ENCODE results near the gene MAN1A1. TPM values are rescaled to one million over a fixed set of nuclear protein-coding genes. Genes with fewer than 3 reads are reported as not detected.

The MAN1A1 gene
- total RNA-seq, 2 experiments from 2014 or later: 34.8 to 38.4 TPM

- no peaks in the 10 kb centered on the region for H3K9me3 Mint-ChIP-seq (ENCODE audit: low read depth)
- no peak for ATAC-seq
- H3K27me3 Mint-ChIP-seq: no peaks in the 10 kb centered on the region
- CTCF ChIA-PET: interaction anchor here (2.1 kb wide), 1 partner anchor 7 kb away, joined by 7 read pairs; no protein-coding TSS in a partner anchor
- H3K27ac Mint-ChIP-seq: no peak overlapping the region
- peaks cover 23% of the 10 kb centered on the region for H3K36me3 Mint-ChIP-seq
- DNase-seq: no peak
- peaks cover 31% of the 10 kb centered on the region for H3K4me1 Mint-ChIP-seq
- H3K4me3 Mint-ChIP-seq: no peak overlapping the region
These were observed 139.0 kb downstream of the MAN1A1 start for GRCh38 chr6:119210596-119210995.

GRCh38 chr6:119209452-119210205, 139.9 kb downstream of the MAN1A1 start:
- ATAC-seq: no peak
- H3K27ac Mint-ChIP-seq: no peak overlapping the region
- CTCF ChIA-PET: interaction anchor here (0.9 to 2.1 kb wide), 4 partner anchors 8 to 80 kb away, joined by 3 to 7 read pairs (median 4); no protein-coding TSS in a partner anchor

DNA sequence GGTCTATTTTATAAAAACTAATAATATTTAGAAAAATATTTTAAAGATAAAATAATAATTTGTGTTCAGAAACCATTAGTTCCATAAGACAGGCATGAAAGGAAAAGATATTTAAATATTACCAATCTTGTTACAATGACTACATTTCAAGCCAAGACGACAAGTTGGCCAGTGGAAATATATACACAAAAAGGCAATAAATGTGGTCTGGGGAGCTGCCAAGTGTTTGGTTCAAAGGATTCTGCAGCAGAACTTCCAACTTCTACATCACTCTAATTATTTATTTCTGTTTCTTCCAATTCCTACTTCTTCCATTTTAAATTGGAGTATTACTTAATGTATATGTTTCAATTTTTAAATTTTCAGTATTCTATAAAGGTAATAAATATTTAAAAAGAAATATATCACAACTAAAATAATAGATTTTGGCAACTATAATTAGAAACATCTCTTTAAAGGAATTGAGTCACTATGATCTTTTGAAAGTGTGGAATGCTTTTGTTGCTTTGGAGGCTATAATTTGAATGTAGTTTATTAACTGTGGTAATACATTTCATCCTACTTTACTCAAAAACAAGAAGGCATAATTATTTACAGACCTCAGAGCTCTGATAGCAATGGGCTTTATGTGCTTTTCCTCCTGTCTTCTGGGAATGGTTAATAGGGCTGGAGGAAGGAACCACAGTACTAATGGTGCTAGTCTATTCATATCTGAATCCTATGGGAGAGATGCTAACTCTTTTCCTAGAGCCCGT, 141.4 kb downstream of the MAN1A1 start:
- peaks cover 34% of the 10 kb centered on the region for H3K36me3 Mint-ChIP-seq
- H3K27me3 Mint-ChIP-seq: no peaks in the 10 kb centered on the region
- no peak overlapping the region for H3K4me3 Mint-ChIP-seq
- CTCF ChIA-PET: no interaction called here
- ATAC-seq (no peak), DNase-seq (no peak)
- no peaks in the 10 kb centered on the region for H3K9me3 Mint-ChIP-seq (ENCODE audit: low read depth)
- no peak overlapping the region for H3K27ac Mint-ChIP-seq
- peaks cover 31% of the 10 kb centered on the region for H3K4me1 Mint-ChIP-seq

More at GRCh38 chr6:119209452-119210205, 139.9 kb downstream of the MAN1A1 start:
- peaks cover 31% of the 10 kb centered on the region for H3K4me1 Mint-ChIP-seq
- H3K36me3 Mint-ChIP-seq: peaks cover 24% of the 10 kb centered on the region
- H3K9me3 Mint-ChIP-seq (ENCODE audit: low read depth): no peaks in the 10 kb centered on the region
- H3K4me3 Mint-ChIP-seq: no peak overlapping the region
- no peaks in the 10 kb centered on the region for H3K27me3 Mint-ChIP-seq
- no peak for DNase-seq

DNA sequence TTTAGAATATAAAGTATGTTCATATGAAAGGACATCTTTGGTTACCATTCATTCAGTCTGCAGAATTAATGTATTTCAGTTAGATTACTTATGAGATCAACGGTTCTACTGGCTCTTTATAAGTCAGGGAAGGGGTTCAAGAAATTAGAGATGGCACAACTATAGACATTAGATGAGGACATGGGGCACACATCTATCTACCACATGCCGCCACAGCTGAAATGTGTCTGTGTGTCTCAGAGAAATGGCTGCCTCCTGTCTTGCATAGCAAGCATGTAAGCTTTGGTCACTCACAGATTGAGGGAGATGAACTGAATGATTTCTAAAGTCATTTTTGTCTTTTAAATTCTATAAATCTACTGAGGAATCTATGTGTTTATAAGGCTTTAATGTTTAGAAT, 142.2 kb downstream of the MAN1A1 start:
- DNase-seq: no peak
- peaks cover 31% of the 10 kb centered on the region for H3K4me1 Mint-ChIP-seq
- peaks cover 34% of the 10 kb centered on the region for H3K36me3 Mint-ChIP-seq
- CTCF ChIA-PET: interaction anchor here (0.6 kb wide), 1 partner anchor 78 kb away, joined by 3 read pairs; no protein-coding TSS in a partner anchor
- no peak overlapping the region for H3K4me3 Mint-ChIP-seq
- H3K27ac Mint-ChIP-seq: no peak overlapping the region
- H3K27me3 Mint-ChIP-seq: no peaks in the 10 kb centered on the region
- ATAC-seq: no peak
- no peaks in the 10 kb centered on the region for H3K9me3 Mint-ChIP-seq (ENCODE audit: low read depth)

GRCh38 chr6:119205911-119206618, 143.5 kb downstream of the MAN1A1 start:
- ATAC-seq (peak; percentile 36), DNase-seq (no peak)
- no peaks in the 10 kb centered on the region for H3K27me3 Mint-ChIP-seq
- H3K36me3 Mint-ChIP-seq: peaks cover 33% of the 10 kb centered on the region
- peaks cover 31% of the 10 kb centered on the region for H3K4me1 Mint-ChIP-seq
- CTCF ChIA-PET: interaction anchor here (1.4 kb wide), 1 partner anchor 145 kb away, joined by 3 read pairs; no protein-coding TSS in a partner anchor
- no peaks in the 10 kb centered on the region for H3K9me3 Mint-ChIP-seq (ENCODE audit: low read depth)
- H3K27ac Mint-ChIP-seq: no peak overlapping the region
- no peak overlapping the region for H3K4me3 Mint-ChIP-seq

DNA sequence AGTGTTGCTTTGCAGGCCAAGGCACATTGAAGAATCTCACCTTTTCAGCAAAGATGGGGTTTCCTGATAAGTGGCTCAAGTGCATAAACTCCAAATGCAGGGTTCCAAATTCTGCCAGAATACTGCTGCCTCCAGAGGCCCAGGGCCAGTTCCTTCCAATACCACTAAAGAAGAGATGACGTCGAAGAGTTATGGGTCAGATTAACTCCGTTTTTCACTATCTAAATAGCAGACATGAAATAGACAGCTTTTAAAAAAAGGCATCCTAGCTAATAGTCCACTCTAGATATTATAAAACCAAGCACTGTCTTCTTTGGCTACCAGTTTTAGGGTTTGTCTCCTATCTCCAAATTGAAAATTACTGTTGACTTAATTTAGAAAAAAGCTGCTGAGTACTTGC, 144.8 kb downstream of the MAN1A1 start:
- CTCF ChIA-PET: no interaction called here
- DNase-seq (no peak), ATAC-seq (no peak)
- Mint-ChIP-seq H3K36me3 (peaks cover 38% of the 10 kb centered on the region), H3K27ac (no peak overlapping the region), H3K27me3 (no peaks in the 10 kb centered on the region), H3K4me1 (peaks cover 23% of the 10 kb centered on the region), H3K4me3 (no peak overlapping the region), H3K9me3 (ENCODE audit: low read depth) (no peaks in the 10 kb centered on the region)

DNA sequence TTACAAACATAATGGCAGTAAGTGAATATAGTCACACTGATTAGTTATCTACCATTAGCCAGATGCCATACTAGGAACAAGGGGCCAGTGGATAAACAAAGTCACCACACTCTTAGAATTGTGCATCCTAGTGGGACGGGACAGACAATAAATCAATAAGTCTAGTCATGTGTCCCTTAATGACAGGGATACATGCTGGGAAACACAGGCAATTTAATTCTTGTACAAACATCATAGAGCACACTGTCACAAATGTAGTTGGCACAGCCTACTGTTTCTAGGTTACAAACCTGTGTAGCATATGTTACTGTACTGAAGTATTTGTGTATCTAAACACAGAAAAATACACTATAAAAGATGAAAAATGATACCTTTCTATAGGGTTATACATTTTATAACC, 148.1 kb downstream of the MAN1A1 start:
- Mint-ChIP-seq H3K27ac (no peak overlapping the region), H3K9me3 (ENCODE audit: low read depth) (no peaks in the 10 kb centered on the region), H3K4me1 (peaks cover 10% of the 10 kb centered on the region), H3K4me3 (no peak overlapping the region), H3K27me3 (no peaks in the 10 kb centered on the region), H3K36me3 (peaks cover 41% of the 10 kb centered on the region)
- ATAC-seq (no peak), DNase-seq (no peak)
- CTCF ChIA-PET: no interaction called here

- DNase-seq (no peak), ATAC-seq (no peak)
- Mint-ChIP-seq H3K36me3 (peaks cover 37% of the 10 kb centered on the region), H3K27me3 (no peaks in the 10 kb centered on the region), H3K4me1 (peaks cover 3% of the 10 kb centered on the region), H3K9me3 (ENCODE audit: low read depth) (no peaks in the 10 kb centered on the region), H3K27ac (no peak overlapping the region), H3K4me3 (no peak overlapping the region)
- CTCF ChIA-PET: interaction anchor here (0.6 kb wide), 1 partner anchor 9 kb away, joined by 4 read pairs; no protein-coding TSS in a partner anchor
These were observed 148.9 kb downstream of the MAN1A1 start for GRCh38 chr6:119200512-119201175.

GRCh38 chr6:119197271-119197670, 152.3 kb downstream of the MAN1A1 start:
- Mint-ChIP-seq H3K4me3 (no peak overlapping the region), H3K9me3 (ENCODE audit: low read depth) (no peaks in the 10 kb centered on the region), H3K4me1 (peaks cover 3% of the 10 kb centered on the region), H3K27me3 (no peaks in the 10 kb centered on the region), H3K27ac (peak overlapping the region; percentile 17), H3K36me3 (peaks cover 39% of the 10 kb centered on the region)
- no peak for DNase-seq
- CTCF ChIA-PET: interaction anchor here (0.6 kb wide), 1 partner anchor 101 kb away, joined by 4 read pairs; no protein-coding TSS in a partner anchor
- ATAC-seq: no peak

GRCh38 chr6:119196715-119197114, 152.8 kb downstream of the MAN1A1 start:
- DNase-seq (no peak), ATAC-seq (no peak)
- no peak overlapping the region for H3K27ac Mint-ChIP-seq
- no peaks in the 10 kb centered on the region for H3K27me3 Mint-ChIP-seq
- no peak overlapping the region for H3K4me3 Mint-ChIP-seq
- CTCF ChIA-PET: no interaction called here
- H3K4me1 Mint-ChIP-seq: peaks cover 3% of the 10 kb centered on the region
- H3K9me3 Mint-ChIP-seq (ENCODE audit: low read depth): no peaks in the 10 kb centered on the region
- H3K36me3 Mint-ChIP-seq: peaks cover 39% of the 10 kb centered on the region

- Mint-ChIP-seq H3K4me3 (no peak overlapping the region), H3K4me1 (peaks cover 3% of the 10 kb centered on the region), H3K27ac (no peak overlapping the region), H3K27me3 (no peaks in the 10 kb centered on the region), H3K36me3 (peaks cover 36% of the 10 kb centered on the region), H3K9me3 (ENCODE audit: low read depth) (no peaks in the 10 kb centered on the region)
- ATAC-seq: no peak
- no peak for DNase-seq
- CTCF ChIA-PET: interaction anchor here (0.7 kb wide), 1 partner anchor 24 kb away, joined by 3 read pairs; no protein-coding TSS in a partner anchor
These were observed 153.7 kb downstream of the MAN1A1 start for GRCh38 chr6:119195848-119196247.

DNA sequence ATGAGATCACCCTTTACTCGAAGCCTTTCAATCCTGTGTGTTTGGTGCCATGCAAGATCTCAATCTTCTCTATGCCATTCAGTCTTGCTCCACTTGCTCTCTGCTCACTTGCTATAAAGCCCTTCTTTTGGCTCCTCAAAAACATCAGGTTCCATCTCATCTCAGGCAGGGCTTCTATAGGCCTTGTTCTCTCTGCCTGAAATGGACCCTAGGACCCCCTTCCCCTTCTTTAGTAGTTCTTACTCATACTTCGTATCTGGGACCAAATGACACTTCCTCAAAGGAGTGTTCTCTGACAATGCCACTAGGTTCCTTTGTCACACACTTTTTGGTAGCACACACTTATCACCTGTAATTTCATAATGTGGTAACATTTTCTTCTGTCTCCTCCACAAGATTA, 154.4 kb downstream of the MAN1A1 start:
- ATAC-seq (no peak), DNase-seq (no peak)
- Mint-ChIP-seq H3K27ac (no peak overlapping the region), H3K27me3 (no peaks in the 10 kb centered on the region), H3K9me3 (ENCODE audit: low read depth) (no peaks in the 10 kb centered on the region), H3K4me1 (peaks cover 3% of the 10 kb centered on the region), H3K4me3 (no peak overlapping the region), H3K36me3 (peaks cover 35% of the 10 kb centered on the region)
- CTCF ChIA-PET: no interaction called here

DNA sequence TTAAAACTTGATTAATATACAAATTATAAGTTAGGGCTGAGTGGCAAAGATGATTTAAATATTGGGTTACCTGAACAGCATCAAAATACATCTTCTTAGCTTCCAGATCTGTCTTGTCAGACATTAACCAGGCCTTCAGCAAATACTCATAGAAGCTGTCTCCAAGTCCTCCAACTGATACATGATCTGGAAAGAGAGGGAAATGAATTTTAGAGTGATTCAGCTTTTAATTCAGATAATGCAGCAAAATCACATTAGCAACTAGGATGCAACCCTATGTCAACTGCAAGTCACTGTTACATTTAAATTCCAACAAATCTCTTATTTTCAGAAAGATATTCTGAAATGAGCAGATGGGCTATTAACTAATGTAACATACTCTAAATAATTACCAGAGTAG, 155.9 kb downstream of the MAN1A1 start:
- Mint-ChIP-seq H3K27ac (no peak overlapping the region), H3K27me3 (no peaks in the 10 kb centered on the region), H3K9me3 (ENCODE audit: low read depth) (no peaks in the 10 kb centered on the region), H3K4me3 (no peak overlapping the region), H3K36me3 (peaks cover 38% of the 10 kb centered on the region), H3K4me1 (peaks cover 3% of the 10 kb centered on the region)
- ATAC-seq (no peak), DNase-seq (no peak)
- CTCF ChIA-PET: interaction anchor here (1.0 kb wide), 1 partner anchor 64 kb away, joined by 3 read pairs; no protein-coding TSS in a partner anchor
